Smooth muscle cell (in vitro differentiated cells): Measurements from ENCODE around the gene BAD. TPM values are rescaled to one million over a fixed set of nuclear protein-coding genes. Genes with fewer than 3 reads are reported as not detected.

Experiments
- DNase-seq: peaks from one replicate; lab custom pipeline; 2025; ENCODE audit not compliant: unreplicated experiment; lab: John Stamatoyannopoulos, UW
- H2AFZ ChIP-seq: fragments of 200-600 bp; sonication (generic); 2 replicates; pipeline ENCODE4 v1.6.0; 2016; ENCODE audit warnings: antibody characterized with exemption, low read depth, mild to moderate bottlenecking
- H3F3A ChIP-seq: fragments of 200-600 bp; sonication (generic); 2 replicates; pipeline ENCODE4 v1.6.0; 2017; ENCODE audit warnings: antibody characterized with exemption, low read depth
- H3K27ac ChIP-seq: fragments of 200-600 bp; sonication (generic); 2 replicates; pipeline ENCODE4 v1.5.1; 2016; ENCODE audit warnings: low read depth, mild to moderate bottlenecking
- H3K27me3 ChIP-seq: fragments of 200-600 bp; sonication (generic); 2 replicates; pipeline ENCODE4 v1.6.1; 2016; ENCODE audit warnings: low read depth, mild to moderate bottlenecking
- H3K36me3 ChIP-seq: fragments of 200-600 bp; sonication (generic); 2 replicates; pipeline ENCODE4 v1.5.1; 2016; ENCODE audit warnings: low read depth
- H3K4me1 ChIP-seq: fragments of 200-600 bp; sonication (generic); 2 replicates; pipeline ENCODE4 v1.5.1; 2016; ENCODE audit warnings: low read depth
- H3K4me2 ChIP-seq: fragments of 200-600 bp; sonication (generic); 2 replicates; pipeline ENCODE4 v1.6.0; 2016; ENCODE audit warnings: mild to moderate bottlenecking
- H3K4me3 ChIP-seq: fragments of 200-600 bp; sonication (generic); 2 replicates; pipeline ENCODE4 v1.5.1; 2016; ENCODE audit warnings: mild to moderate bottlenecking
- H3K79me2 ChIP-seq: fragments of 200-600 bp; sonication (generic); 2 replicates; pipeline ENCODE4 v1.6.0; 2016; ENCODE audit warnings: low read depth, mild to moderate bottlenecking
- H3K9ac ChIP-seq: fragments of 200-600 bp; sonication (generic); 2 replicates; pipeline ENCODE4 v1.6.0; 2016; ENCODE audit warnings: low read depth
- H3K9me3 ChIP-seq: fragments of 200-600 bp; sonication (generic); replicated peaks from 2 replicates; pipeline ENCODE4 v1.5.1; 2016; ENCODE audit warnings: low read depth
- H4K20me1 ChIP-seq: fragments of 200-600 bp; sonication (generic); 2 replicates; pipeline ENCODE4 v1.6.0; 2016; ENCODE audit warnings: low read depth
- WGBS: methylation state at CpG from one replicate; pipeline ENCODE4 v1.1.7; 2016; ENCODE audit warnings: low lambda C conversion rate; 5-methylcytosine and 5-hydroxymethylcytosine counted together
- polyA plus RNA-seq: library from polyadenylated mRNA; unstranded; fragments of >200 nt; fragmentation: Nextera tagmentation; extraction: Ambion mirVana; gene quantifications from 2 replicates; pipeline ENCODE4 v1.2.1, GENCODE V29; 2016
- total RNA-seq: library from RNA; depleted of rRNA; stranded (reverse); fragments of >200 nt; gene quantifications from 2 replicates; pipeline ENCODE4 v1.2.3, GENCODE V29; 2014
- TF ChIP-seq, protein P1 (sequence below): fragments of 200-600 bp; sonication (generic); IDR thresholded peaks from 2 replicates; pipeline ENCODE4 v1.5.1; 2017; ENCODE audit warnings: borderline replicate concordance, mild to moderate bottlenecking, antibody characterized with exemption; ENCODE audit not compliant: insufficient read depth, poor library complexity, severe bottlenecking

The BAD gene
- total and polyA plus RNA-seq, 2 experiments from 2014 or later: 65.8 to 117 TPM

DNA sequence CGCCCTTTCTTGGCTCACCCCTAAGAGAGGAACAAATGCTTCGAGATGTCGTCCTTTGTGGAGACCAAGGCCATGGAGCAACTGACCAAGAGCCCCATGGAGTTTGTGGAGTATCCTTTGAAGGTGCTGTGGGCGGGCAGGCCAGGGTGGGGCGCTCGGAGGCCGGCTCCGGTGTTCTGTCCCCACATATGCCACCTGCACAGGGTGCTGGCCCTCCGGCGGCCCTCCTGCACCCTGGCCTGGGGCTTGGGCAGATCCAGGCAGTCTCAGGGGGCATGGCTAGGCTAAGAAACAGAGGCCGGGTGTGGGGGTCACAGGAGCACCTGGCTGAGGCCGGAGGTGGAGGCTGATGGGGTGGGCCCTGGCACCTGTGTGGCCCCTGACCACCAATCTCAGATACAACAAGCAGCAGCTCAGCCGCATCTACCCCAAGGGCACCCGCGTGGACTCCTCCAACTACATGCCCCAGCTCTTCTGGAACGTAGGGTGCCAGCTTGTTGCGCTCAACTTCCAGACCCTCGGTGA lies 22.8 kb downstream of the BAD start:
- Histone ChIP-seq H3K36me3 (no peaks in the 10 kb centered on the region), H3K4me3 (no peak overlapping the region), H3K9me3 (no peaks in the 10 kb centered on the region), H3K79me2 (no peaks in the 10 kb centered on the region), H4K20me1 (peaks cover 1% of the 10 kb centered on the region), H3F3A (no peaks in the 10 kb centered on the region), H3K9ac (no peak overlapping the region), H3K27ac (no peak overlapping the region), H3K4me2 (no peak overlapping the region), H3K4me1 (no peaks in the 10 kb centered on the region), H3K27me3 (no peaks in the 10 kb centered on the region), H2AFZ (no peak overlapping the region)
- WGBS: 99% methylated on average over 11 of the region's 18 CpGs
- no peak for DNase-seq
- TF ChIP-seq, protein P1, sequence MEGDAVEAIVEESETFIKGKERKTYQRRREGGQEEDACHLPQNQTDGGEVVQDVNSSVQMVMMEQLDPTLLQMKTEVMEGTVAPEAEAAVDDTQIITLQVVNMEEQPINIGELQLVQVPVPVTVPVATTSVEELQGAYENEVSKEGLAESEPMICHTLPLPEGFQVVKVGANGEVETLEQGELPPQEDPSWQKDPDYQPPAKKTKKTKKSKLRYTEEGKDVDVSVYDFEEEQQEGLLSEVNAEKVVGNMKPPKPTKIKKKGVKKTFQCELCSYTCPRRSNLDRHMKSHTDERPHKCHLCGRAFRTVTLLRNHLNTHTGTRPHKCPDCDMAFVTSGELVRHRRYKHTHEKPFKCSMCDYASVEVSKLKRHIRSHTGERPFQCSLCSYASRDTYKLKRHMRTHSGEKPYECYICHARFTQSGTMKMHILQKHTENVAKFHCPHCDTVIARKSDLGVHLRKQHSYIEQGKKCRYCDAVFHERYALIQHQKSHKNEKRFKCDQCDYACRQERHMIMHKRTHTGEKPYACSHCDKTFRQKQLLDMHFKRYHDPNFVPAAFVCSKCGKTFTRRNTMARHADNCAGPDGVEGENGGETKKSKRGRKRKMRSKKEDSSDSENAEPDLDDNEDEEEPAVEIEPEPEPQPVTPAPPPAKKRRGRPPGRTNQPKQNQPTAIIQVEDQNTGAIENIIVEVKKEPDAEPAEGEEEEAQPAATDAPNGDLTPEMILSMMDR: no peak

DNA sequence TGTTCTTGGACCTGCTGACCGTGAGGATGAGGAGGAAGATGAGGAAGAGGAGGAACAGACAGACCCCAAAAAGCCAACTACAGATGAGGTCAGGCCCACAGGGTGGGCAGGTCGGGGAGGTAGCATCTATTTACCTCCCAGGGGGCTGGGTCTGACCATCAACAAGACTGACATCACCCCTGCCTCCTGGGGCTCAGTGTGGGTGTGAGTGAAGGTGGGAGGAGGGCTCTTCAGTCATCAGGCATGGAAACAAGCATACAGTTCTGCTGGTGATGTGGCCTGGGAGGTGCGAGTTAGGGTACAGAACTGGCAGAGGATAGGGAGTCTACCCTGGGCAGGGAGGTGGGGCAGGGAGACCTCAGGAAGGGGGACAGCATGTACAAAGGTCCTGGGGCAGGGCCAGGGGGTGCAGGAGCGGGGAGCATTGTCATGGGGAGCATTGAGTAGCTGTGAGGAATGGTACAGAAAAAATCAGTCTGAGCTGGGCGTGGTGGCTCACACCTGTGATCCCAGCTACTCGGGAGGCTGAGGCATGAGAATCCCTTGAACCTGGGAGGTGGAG lies 24.2 kb downstream of the BAD start:
- Histone ChIP-seq H4K20me1 (peaks cover 5% of the 10 kb centered on the region), H3K36me3 (no peaks in the 10 kb centered on the region), H3F3A (no peaks in the 10 kb centered on the region), H3K4me2 (no peak overlapping the region), H3K27ac (no peak overlapping the region), H3K9me3 (no peaks in the 10 kb centered on the region), H3K4me3 (no peak overlapping the region), H2AFZ (no peak overlapping the region), H3K79me2 (no peaks in the 10 kb centered on the region), H3K9ac (no peak overlapping the region), H3K4me1 (no peaks in the 10 kb centered on the region), H3K27me3 (no peaks in the 10 kb centered on the region)
- DNase-seq: no peak
- 97% methylated on average over 6 of the region's 6 CpGs for WGBS
- TF ChIP-seq, protein P1: no peak

DNA sequence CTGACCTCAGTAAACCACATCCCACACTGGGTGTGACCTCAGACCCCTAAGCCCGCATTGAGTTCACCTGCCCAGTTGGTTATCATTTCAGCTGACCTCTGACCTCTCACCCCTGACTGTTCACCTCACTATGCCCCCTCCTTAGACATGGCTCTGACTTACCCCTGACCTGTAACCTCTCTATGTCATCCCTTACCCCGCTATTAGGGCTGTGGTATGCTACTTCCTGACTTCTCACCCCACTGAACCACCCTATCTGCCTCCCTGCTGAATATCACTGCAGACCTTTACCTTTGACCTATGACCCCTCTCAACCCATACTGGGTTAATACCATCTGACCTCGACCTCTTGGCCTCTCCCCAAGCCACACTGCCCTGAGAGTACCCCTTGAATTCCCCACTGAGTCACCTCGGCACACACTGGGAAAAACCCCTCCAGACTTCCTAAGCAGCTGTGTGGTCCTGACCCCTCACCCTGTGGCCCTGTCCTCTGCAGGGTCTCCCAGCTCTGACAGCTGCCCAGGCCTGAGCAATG lies 24.9 kb downstream of the BAD start:
- Histone ChIP-seq H3K27me3 (no peaks in the 10 kb centered on the region), H4K20me1 (peaks cover 7% of the 10 kb centered on the region), H3K36me3 (no peaks in the 10 kb centered on the region), H3K9me3 (no peaks in the 10 kb centered on the region), H3K79me2 (no peaks in the 10 kb centered on the region), H3K9ac (no peak overlapping the region), H3K4me1 (no peaks in the 10 kb centered on the region), H2AFZ (no peak overlapping the region), H3K4me3 (no peak overlapping the region), H3F3A (no peaks in the 10 kb centered on the region), H3K27ac (no peak overlapping the region), H3K4me2 (no peak overlapping the region)
- DNase-seq: no peak
- TF ChIP-seq, protein P1: no peak
- WGBS: 96% methylated on average over 4 of the region's 4 CpGs
